Fibroblast of mammary gland (primary cell): ENCODE results near the gene TNNT2.

ENCODE experiments used
- DNase-seq: peaks from one replicate; pipeline ENCODE4 v3.0.0-alpha.2; 2010; ENCODE audit warnings: low read depth
- H3K4me3 ChIP-seq: 2 replicates; pipeline ENCODE4 v1.5.1; 2011; ENCODE audit warnings: low read depth, mild to moderate bottlenecking, low read length, moderate library complexity; ENCODE audit not compliant: control insufficient read depth
- TF ChIP-seq, protein P1 (sequence below): conservative IDR thresholded peaks from 2 replicates; pipeline ENCODE4 v1.5.1; 2011; ENCODE audit warnings: low read depth, low read length, inconsistent platforms; ENCODE audit not compliant: control insufficient read depth, insufficient read depth

Gene TNNT2

DNA sequence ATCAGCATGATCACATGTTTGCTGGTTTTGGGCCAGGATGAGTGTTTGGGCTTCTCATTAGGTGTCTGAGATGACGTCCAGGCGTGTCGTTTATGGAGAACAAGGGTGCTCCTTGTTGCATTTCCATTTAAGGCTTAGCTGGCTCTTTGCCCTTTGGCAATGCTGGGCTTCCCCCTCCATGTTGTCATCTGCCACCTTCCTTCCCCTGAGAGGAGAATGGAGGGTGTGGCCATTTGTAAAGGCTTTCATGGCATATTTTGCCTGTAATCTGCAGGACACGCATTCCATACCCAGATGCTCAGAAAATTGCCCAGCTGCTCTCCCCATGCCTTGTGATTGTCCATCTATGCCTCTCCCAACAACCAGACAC, 66.5 kb downstream of the TNNT2 start:
- TF ChIP-seq, protein P1, sequence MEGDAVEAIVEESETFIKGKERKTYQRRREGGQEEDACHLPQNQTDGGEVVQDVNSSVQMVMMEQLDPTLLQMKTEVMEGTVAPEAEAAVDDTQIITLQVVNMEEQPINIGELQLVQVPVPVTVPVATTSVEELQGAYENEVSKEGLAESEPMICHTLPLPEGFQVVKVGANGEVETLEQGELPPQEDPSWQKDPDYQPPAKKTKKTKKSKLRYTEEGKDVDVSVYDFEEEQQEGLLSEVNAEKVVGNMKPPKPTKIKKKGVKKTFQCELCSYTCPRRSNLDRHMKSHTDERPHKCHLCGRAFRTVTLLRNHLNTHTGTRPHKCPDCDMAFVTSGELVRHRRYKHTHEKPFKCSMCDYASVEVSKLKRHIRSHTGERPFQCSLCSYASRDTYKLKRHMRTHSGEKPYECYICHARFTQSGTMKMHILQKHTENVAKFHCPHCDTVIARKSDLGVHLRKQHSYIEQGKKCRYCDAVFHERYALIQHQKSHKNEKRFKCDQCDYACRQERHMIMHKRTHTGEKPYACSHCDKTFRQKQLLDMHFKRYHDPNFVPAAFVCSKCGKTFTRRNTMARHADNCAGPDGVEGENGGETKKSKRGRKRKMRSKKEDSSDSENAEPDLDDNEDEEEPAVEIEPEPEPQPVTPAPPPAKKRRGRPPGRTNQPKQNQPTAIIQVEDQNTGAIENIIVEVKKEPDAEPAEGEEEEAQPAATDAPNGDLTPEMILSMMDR: no peak
- H3K4me3 ChIP-seq: no peak overlapping the region
- no peak for DNase-seq

DNA sequence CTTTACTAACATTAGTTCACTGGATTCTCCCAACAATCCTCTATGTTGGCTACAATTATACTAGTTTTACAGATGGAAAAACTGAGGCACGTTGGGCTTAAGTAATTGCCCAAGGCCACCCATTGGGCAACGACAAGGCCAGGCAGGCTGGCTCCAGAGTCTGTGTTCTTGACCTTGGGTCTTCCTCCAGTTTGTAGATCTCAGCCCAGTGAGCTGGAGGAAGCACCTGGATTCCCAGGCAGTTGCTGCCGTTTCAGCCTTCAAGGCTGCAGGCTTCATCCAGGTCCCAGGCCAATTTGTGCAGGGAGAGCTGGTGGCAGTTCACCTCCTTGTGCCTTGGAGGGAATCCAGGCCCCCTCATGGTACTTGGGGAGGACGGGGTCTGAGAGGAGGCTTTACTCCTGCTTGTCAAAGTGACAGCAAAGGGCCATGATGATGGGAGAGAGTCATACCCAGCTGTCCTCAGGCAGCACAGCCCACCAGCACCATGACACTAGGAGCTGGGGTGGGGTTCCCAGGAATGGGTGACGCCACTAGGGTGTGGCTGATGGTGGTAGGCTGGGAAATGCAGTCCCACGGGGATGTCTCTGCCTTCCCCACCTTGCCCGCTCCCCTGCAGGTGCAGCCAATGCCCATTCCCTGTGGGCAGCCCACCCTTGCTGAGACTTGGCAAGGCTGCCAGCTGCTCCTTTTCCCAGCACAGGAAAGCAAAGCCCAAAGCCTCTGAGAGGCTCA, 67.1 kb downstream of the TNNT2 start:
- TF ChIP-seq, protein P1: no peak
- DNase-seq: no peak
- H3K4me3 ChIP-seq: no peak overlapping the region

DNA sequence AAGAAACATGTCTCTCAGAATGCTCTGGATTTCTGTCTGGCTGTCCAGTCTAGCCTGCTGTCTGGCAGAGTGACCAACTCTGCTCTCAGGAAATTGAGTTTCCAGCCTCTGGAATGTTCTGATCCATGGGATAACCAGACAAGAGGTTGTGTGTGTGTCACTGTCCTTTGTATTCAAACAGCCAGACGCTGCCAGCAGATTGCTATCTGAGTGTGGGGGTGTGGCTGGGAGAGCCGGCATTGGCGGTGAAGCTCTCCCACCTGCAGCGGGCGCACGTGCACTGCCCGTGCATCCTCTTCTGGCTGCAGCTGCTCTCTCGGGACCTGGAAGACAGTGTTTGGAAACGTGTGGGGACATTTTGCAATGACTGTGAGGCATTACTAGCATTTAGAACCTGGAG, 68.1 kb downstream of the TNNT2 start:
- no peak for DNase-seq
- TF ChIP-seq, protein P1: no peak
- H3K4me3 ChIP-seq: no peak overlapping the region
